Measurements from ENCODE around the gene MEGF11.
A peak's percentile ranks its signal among the peaks of the same experiment; 100 is the strongest.

MEGF11 gene

DNA sequence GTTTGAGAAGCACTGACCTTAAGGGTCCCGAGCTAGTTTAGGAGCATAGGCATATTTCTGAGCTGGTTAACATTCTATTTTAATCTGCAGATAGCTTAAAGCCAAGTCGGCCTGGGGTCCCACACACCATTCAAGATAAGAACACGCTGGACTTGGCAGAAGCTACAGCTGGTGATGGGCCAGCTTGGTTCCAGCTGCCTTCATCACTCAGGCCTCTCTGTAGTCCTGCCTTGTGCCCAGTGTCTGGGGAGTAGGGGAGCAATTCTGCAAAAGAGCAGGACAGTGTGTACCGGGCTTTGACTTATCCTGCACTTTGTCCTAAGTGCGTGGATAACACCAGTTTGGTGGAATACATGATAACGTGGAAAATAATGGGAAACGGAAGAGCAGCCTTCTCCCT is 164.5 kb downstream of the MEGF11 start:
- H2BK120ac ChIP-seq (ENCODE audit: low read depth, low read length) = no peak overlapping the region
- no CpG with 5 or more reads among the region's 7 CpGs for WGBS (ENCODE audit: extremely low coverage, insufficient coverage, low lambda C conversion rate)
- no peak overlapping the region for H3K9ac ChIP-seq (ENCODE audit: low read length)
- no peaks in the 10 kb centered on the region for H3K36me3 ChIP-seq (ENCODE audit: control insufficient read depth, insufficient read depth, low read length)
- H2BK15ac ChIP-seq (replicated peaks; ENCODE audit: low read depth) = no peak overlapping the region
- H3K79me2 ChIP-seq (ENCODE audit: control insufficient read depth, insufficient read depth, low read length) = no peaks in the 10 kb centered on the region
- H4K8ac ChIP-seq (ENCODE audit: low read depth, low read length) = no peak overlapping the region
- no peak overlapping the region for H3K4ac ChIP-seq (ENCODE audit: low read depth, low read length)
- no peak overlapping the region for H3K56ac ChIP-seq (ENCODE audit: low read length)
- H3K4me3 ChIP-seq (ENCODE audit: low read length) = no peak overlapping the region
- H3K79me1 ChIP-seq (ENCODE audit: low read length) = no peaks in the 10 kb centered on the region
- H3K18ac ChIP-seq (ENCODE audit: low read length) = no peak overlapping the region
- H2BK5ac ChIP-seq (ENCODE audit: low read length) = no peak overlapping the region
- H2AK5ac ChIP-seq (ENCODE audit: low read length) = no peak overlapping the region
- H3K4me1 ChIP-seq (ENCODE audit: control insufficient read depth, low read depth, low read length) = no peaks in the 10 kb centered on the region
- no peak for DNase-seq
- no peak overlapping the region for H4K5ac ChIP-seq (ENCODE audit: low read length)
- H3K27me3 ChIP-seq (ENCODE audit: insufficient read depth, low read length, poor library complexity) = no peaks in the 10 kb centered on the region
- no peak overlapping the region for H3K23ac ChIP-seq (ENCODE audit: low read length)
- H3K4me2 ChIP-seq (ENCODE audit: low read length) = no peak overlapping the region
- no peak overlapping the region for H3K27ac ChIP-seq (ENCODE audit: low read depth, low read length)

DNA sequence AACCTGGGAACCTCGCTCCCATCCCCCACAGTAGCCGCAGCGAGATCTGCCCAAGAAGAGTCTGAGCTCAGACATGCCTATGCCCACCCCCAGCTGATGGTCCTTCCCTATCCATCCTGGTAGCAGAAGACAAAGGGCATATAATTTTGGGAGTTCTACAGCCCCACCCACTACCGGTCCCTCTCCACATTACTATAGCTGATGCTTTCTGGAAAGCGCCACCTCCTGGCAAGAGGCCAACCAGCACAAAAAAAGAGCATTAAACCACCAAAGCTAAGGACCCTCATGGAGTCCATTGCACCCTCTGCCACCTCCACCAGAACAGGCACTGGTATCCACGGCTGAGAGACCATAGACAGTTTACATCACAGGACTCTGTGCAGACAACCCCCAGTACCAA is 168.4 kb downstream of the MEGF11 start:
- no peak overlapping the region for H3K27ac ChIP-seq (ENCODE audit: low read depth, low read length)
- H3K4me3 ChIP-seq (ENCODE audit: low read length) = no peak overlapping the region
- no peak overlapping the region for H3K9ac ChIP-seq (ENCODE audit: low read length)
- no peak overlapping the region for H3K23ac ChIP-seq (ENCODE audit: low read length)
- H4K5ac ChIP-seq (ENCODE audit: low read length) = no peak overlapping the region
- no peak overlapping the region for H3K18ac ChIP-seq (ENCODE audit: low read length)
- DNase-seq = peak; percentile 53
- H2BK120ac ChIP-seq (ENCODE audit: low read depth, low read length) = no peak overlapping the region
- no peaks in the 10 kb centered on the region for H3K79me2 ChIP-seq (ENCODE audit: control insufficient read depth, insufficient read depth, low read length)
- H3K56ac ChIP-seq (ENCODE audit: low read length) = no peak overlapping the region
- H3K79me1 ChIP-seq (ENCODE audit: low read length) = no peaks in the 10 kb centered on the region
- no peak overlapping the region for H3K4me2 ChIP-seq (ENCODE audit: low read length)
- no peaks in the 10 kb centered on the region for H3K27me3 ChIP-seq (ENCODE audit: insufficient read depth, low read length, poor library complexity)
- no peaks in the 10 kb centered on the region for H3K4me1 ChIP-seq (ENCODE audit: control insufficient read depth, low read depth, low read length)
- WGBS (ENCODE audit: extremely low coverage, insufficient coverage, low lambda C conversion rate) = no CpG with 5 or more reads among the region's 6 CpGs
- H2AK5ac ChIP-seq (ENCODE audit: low read length) = no peak overlapping the region
- H2BK5ac ChIP-seq (ENCODE audit: low read length) = no peak overlapping the region
- H4K8ac ChIP-seq (ENCODE audit: low read depth, low read length) = no peak overlapping the region
- H3K36me3 ChIP-seq (ENCODE audit: control insufficient read depth, insufficient read depth, low read length) = no peaks in the 10 kb centered on the region
- H3K4ac ChIP-seq (ENCODE audit: low read depth, low read length) = no peak overlapping the region
- H2BK15ac ChIP-seq (replicated peaks; ENCODE audit: low read depth) = no peak overlapping the region

- Histone ChIP-seq H3K18ac (ENCODE audit: low read length) (no peak overlapping the region), H2BK120ac (ENCODE audit: low read depth, low read length) (no peak overlapping the region), H3K27ac (ENCODE audit: low read depth, low read length) (no peak overlapping the region), H3K56ac (ENCODE audit: low read length) (no peak overlapping the region), H3K4ac (ENCODE audit: low read depth, low read length) (no peak overlapping the region), H4K5ac (ENCODE audit: low read length) (no peak overlapping the region), H4K8ac (ENCODE audit: low read depth, low read length) (no peak overlapping the region), H3K4me1 (ENCODE audit: control insufficient read depth, low read depth, low read length) (no peaks in the 10 kb centered on the region), H3K36me3 (ENCODE audit: control insufficient read depth, insufficient read depth, low read length) (no peaks in the 10 kb centered on the region), H3K79me1 (ENCODE audit: low read length) (no peaks in the 10 kb centered on the region), H2AK5ac (ENCODE audit: low read length) (no peak overlapping the region), H3K4me2 (ENCODE audit: low read length) (no peak overlapping the region), H3K79me2 (ENCODE audit: control insufficient read depth, insufficient read depth, low read length) (no peaks in the 10 kb centered on the region), H3K27me3 (ENCODE audit: insufficient read depth, low read length, poor library complexity) (no peaks in the 10 kb centered on the region), H2BK15ac (replicated peaks; ENCODE audit: low read depth) (no peak overlapping the region), H3K23ac (ENCODE audit: low read length) (no peak overlapping the region), H3K4me3 (ENCODE audit: low read length) (no peak overlapping the region), H3K9ac (ENCODE audit: low read length) (no peak overlapping the region), H2BK5ac (ENCODE audit: low read length) (no peak overlapping the region)
- DNase-seq = no peak
- no CpG with 5 or more reads among the region's 10 CpGs for WGBS (ENCODE audit: extremely low coverage, insufficient coverage, low lambda C conversion rate)
These were observed 168.8 kb downstream of the MEGF11 start for GRCh38 chr15:66084704-66085103.

DNA sequence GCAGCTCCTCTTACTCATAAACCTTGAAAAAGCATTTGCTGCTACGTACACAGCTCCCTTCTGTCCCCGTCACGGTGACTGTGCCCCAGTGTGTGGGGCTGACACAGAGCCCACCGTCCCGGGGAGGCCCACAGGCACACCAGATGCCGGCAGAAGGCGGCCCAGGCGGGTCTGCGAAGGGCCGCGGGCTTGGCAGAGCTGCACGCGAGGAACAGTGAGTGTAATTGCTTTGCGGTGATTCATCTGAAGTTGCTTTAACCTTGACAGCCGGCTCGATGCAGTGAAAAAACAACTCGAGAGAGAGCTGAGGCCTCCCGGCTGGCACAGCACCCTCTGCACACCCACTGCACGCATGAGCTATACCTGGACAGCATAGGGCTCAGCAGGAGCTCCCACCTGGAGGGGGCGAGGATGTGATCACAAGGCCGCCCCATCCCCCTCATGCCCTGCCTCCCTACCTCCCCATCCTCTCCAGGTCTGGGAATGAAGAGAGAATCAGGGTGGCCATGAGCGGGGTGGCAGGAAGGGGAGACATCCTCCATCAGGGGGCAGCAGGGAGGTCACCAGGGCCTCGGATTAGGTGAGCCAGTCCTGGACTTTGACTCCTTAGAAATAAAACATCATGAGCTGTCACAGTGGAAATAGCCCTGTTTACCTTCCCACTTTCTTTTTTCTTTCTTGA is 172.7 kb downstream of the MEGF11 start:
- Histone ChIP-seq H4K5ac (ENCODE audit: low read length) (no peak overlapping the region), H3K4me1 (ENCODE audit: control insufficient read depth, low read depth, low read length) (no peaks in the 10 kb centered on the region), H2BK15ac (replicated peaks; ENCODE audit: low read depth) (no peak overlapping the region), H3K56ac (ENCODE audit: low read length) (no peak overlapping the region), H3K4me3 (ENCODE audit: low read length) (no peak overlapping the region), H3K36me3 (ENCODE audit: control insufficient read depth, insufficient read depth, low read length) (no peaks in the 10 kb centered on the region), H3K9ac (ENCODE audit: low read length) (no peak overlapping the region), H3K79me1 (ENCODE audit: low read length) (no peaks in the 10 kb centered on the region), H2BK120ac (ENCODE audit: low read depth, low read length) (no peak overlapping the region), H3K18ac (ENCODE audit: low read length) (no peak overlapping the region), H2AK5ac (ENCODE audit: low read length) (no peak overlapping the region), H3K23ac (ENCODE audit: low read length) (no peak overlapping the region), H3K27ac (ENCODE audit: low read depth, low read length) (no peak overlapping the region), H3K4ac (ENCODE audit: low read depth, low read length) (no peak overlapping the region), H4K8ac (ENCODE audit: low read depth, low read length) (no peak overlapping the region), H2BK5ac (ENCODE audit: low read length) (no peak overlapping the region), H3K79me2 (ENCODE audit: control insufficient read depth, insufficient read depth, low read length) (no peaks in the 10 kb centered on the region), H3K4me2 (ENCODE audit: low read length) (no peak overlapping the region), H3K27me3 (ENCODE audit: insufficient read depth, low read length, poor library complexity) (no peaks in the 10 kb centered on the region)
- peak; percentile 55 for DNase-seq
- WGBS (ENCODE audit: extremely low coverage, insufficient coverage, low lambda C conversion rate) = no CpG with 5 or more reads among the region's 23 CpGs

GRCh38 chr15:66078929-66079275 is 174.6 kb downstream of the MEGF11 start:
- H3K4me1 ChIP-seq (ENCODE audit: control insufficient read depth, low read depth, low read length) = no peaks in the 10 kb centered on the region
- DNase-seq = no peak
- no peak overlapping the region for H3K9ac ChIP-seq (ENCODE audit: low read length)
- H3K27ac ChIP-seq (ENCODE audit: low read depth, low read length) = no peak overlapping the region
- H3K79me2 ChIP-seq (ENCODE audit: control insufficient read depth, insufficient read depth, low read length) = no peaks in the 10 kb centered on the region
- no peak overlapping the region for H3K23ac ChIP-seq (ENCODE audit: low read length)
- no peaks in the 10 kb centered on the region for H3K36me3 ChIP-seq (ENCODE audit: control insufficient read depth, insufficient read depth, low read length)
- no peak overlapping the region for H3K56ac ChIP-seq (ENCODE audit: low read length)
- no peak overlapping the region for H3K18ac ChIP-seq (ENCODE audit: low read length)
- H3K27me3 ChIP-seq (ENCODE audit: insufficient read depth, low read length, poor library complexity) = no peaks in the 10 kb centered on the region
- no CpG with 5 or more reads among the region's 5 CpGs for whole genome bisulfite sequencing (ENCODE audit: extremely low coverage, insufficient coverage, low lambda C conversion rate)
- H3K4me3 ChIP-seq (ENCODE audit: low read length) = no peak overlapping the region
- no peak overlapping the region for H4K5ac ChIP-seq (ENCODE audit: low read length)
- no peak overlapping the region for H2BK15ac ChIP-seq (replicated peaks; ENCODE audit: low read depth)
- H2AK5ac ChIP-seq (ENCODE audit: low read length) = no peak overlapping the region
- no peak overlapping the region for H4K8ac ChIP-seq (ENCODE audit: low read depth, low read length)
- no peak overlapping the region for H2BK120ac ChIP-seq (ENCODE audit: low read depth, low read length)
- no peak overlapping the region for H2BK5ac ChIP-seq (ENCODE audit: low read length)
- no peak overlapping the region for H3K4ac ChIP-seq (ENCODE audit: low read depth, low read length)
- H3K4me2 ChIP-seq (ENCODE audit: low read length) = no peak overlapping the region
- H3K79me1 ChIP-seq (ENCODE audit: low read length) = no peaks in the 10 kb centered on the region
